ENCODE data around the gene MZB1. TPM values are rescaled to one million over a fixed set of nuclear protein-coding genes. Genes with fewer than 3 reads are reported as not detected.

Gene MZB1
- total RNA-seq, 2 experiments from 2014 or later = 24.0 to 26.3 TPM

- no peaks in the 10 kb centered on the region for H3K27me3 Mint-ChIP-seq
- no peak overlapping the region for H3K4me3 Mint-ChIP-seq
- intact Hi-C loops (cut with micrococcal nuclease) = loop anchor here (5.0 kb wide), 1 partner anchor 348 kb away; no protein-coding TSS in a partner anchor
- CTCF ChIA-PET = interaction anchor here (0.6 to 13.6 kb wide), 10 partner anchors 9 to 208 kb away, joined by 3 to 443 read pairs (median 5); partner anchors contain the start of genes SPATA24 and STING1
- POLR2A ChIA-PET = interaction anchor here (1.0 to 7.9 kb wide), 6 partner anchors 19 to 94 kb away, joined by 3 to 50 read pairs (median 4); partner anchors contain the start of gene STING1
- H3K9me3 Mint-ChIP-seq = no peaks in the 10 kb centered on the region
- peaks cover 38% of the 10 kb centered on the region for H3K4me1 Mint-ChIP-seq (ENCODE audit: low read depth)
- DNase-seq = no peak
- H3K27ac Mint-ChIP-seq = peak overlapping the region; percentile 4
- H3K36me3 Mint-ChIP-seq = peaks cover 55% of the 10 kb centered on the region
These were observed 29.8 kb upstream of the MZB1 start for GRCh38 chr5:139419226-139420192.

- peaks cover 51% of the 10 kb centered on the region for H3K36me3 Mint-ChIP-seq
- peaks cover 46% of the 10 kb centered on the region for H3K4me1 Mint-ChIP-seq (ENCODE audit: low read depth)
- intact Hi-C loops (cut with micrococcal nuclease) = no loop called here
These were observed 29.1 kb upstream of the MZB1 start for GRCh38 chr5:139418793-139419192.

GRCh38 chr5:139417214-139417613 is 27.5 kb upstream of the MZB1 start:
- peaks cover 56% of the 10 kb centered on the region for H3K4me1 Mint-ChIP-seq (ENCODE audit: low read depth)

More at GRCh38 chr5:139418793-139419192, 29.1 kb upstream of the MZB1 start:
- ChIA-PET CTCF (interaction anchor here (1.2 to 13.6 kb wide), 3 partner anchors 28 to 97 kb away, joined by 3 to 443 read pairs (median 7); partner anchors contain the start of gene STING1), POLR2A (interaction anchor here (1.5 to 7.9 kb wide), 4 partner anchors 27 to 63 kb away, joined by 3 to 57 read pairs (median 27); partner anchors contain the start of genes MZB1 and STING1)
- DNase-seq = no peak
- Mint-ChIP-seq H3K27ac (peak overlapping the region; percentile 6), H3K27me3 (no peaks in the 10 kb centered on the region), H3K4me3 (no peak overlapping the region), H3K9me3 (no peaks in the 10 kb centered on the region)

GRCh38 chr5:139416651-139417050 is 26.9 kb upstream of the MZB1 start:
- Mint-ChIP-seq H3K27me3 (no peaks in the 10 kb centered on the region), H3K27ac (peak overlapping the region; percentile 96), H3K4me3 (no peak overlapping the region), H3K4me1 (ENCODE audit: low read depth) (peaks cover 54% of the 10 kb centered on the region), H3K9me3 (no peaks in the 10 kb centered on the region), H3K36me3 (peaks cover 57% of the 10 kb centered on the region)
- ChIA-PET POLR2A (interaction anchor here (0.7 to 7.9 kb wide), 12 partner anchors 13 to 236 kb away, joined by 3 to 57 read pairs (median 22); partner anchors contain the start of genes DNAJC18, MZB1, SPATA24 and STING1), CTCF (interaction anchor here (1.0 to 13.6 kb wide), 4 partner anchors 8 to 349 kb away, joined by 3 to 443 read pairs (median 5); no protein-coding TSS in a partner anchor)
- DNase-seq = no peak
- intact Hi-C loops (cut with micrococcal nuclease) = no loop called here

More at GRCh38 chr5:139417214-139417613, 27.5 kb upstream of the MZB1 start:
- H3K27ac Mint-ChIP-seq = peak overlapping the region; percentile 96
- no peak overlapping the region for H3K4me3 Mint-ChIP-seq
- H3K36me3 Mint-ChIP-seq = peaks cover 56% of the 10 kb centered on the region
- CTCF ChIA-PET = interaction anchor here (0.9 to 13.6 kb wide), 6 partner anchors 15 to 348 kb away, joined by 3 to 443 read pairs (median 5); partner anchors contain the start of genes DNAJC18 and STING1
- intact Hi-C loops (cut with micrococcal nuclease) = no loop called here
- H3K9me3 Mint-ChIP-seq = no peaks in the 10 kb centered on the region
- H3K27me3 Mint-ChIP-seq = no peaks in the 10 kb centered on the region
- DNase-seq = no peak
- POLR2A ChIA-PET = interaction anchor here (0.9 to 7.9 kb wide), 7 partner anchors 18 to 235 kb away, joined by 3 to 57 read pairs (median 27); partner anchors contain the start of genes MZB1 and STING1

GRCh38 chr5:139415869-139416268 is 26.2 kb upstream of the MZB1 start:
- Mint-ChIP-seq H3K27me3 (no peaks in the 10 kb centered on the region), H3K4me1 (ENCODE audit: low read depth) (peaks cover 54% of the 10 kb centered on the region), H3K4me3 (peak overlapping the region; percentile 49), H3K9me3 (no peaks in the 10 kb centered on the region), H3K36me3 (peaks cover 56% of the 10 kb centered on the region), H3K27ac (peak overlapping the region; percentile 96)
- no peak for DNase-seq
- intact Hi-C loops (cut with micrococcal nuclease) = loop anchor here (1.0 to 2.0 kb wide), 8 partner anchors 26 to 161 kb away; partner anchors contain the start of genes PAIP2, STING1 and UBE2D2
- ChIA-PET POLR2A (interaction anchor here (0.8 to 7.9 kb wide), 19 partner anchors 10 to 236 kb away, joined by 3 to 57 read pairs (median 9); partner anchors contain the start of genes DNAJC18, MATR3, MZB1 and SPATA24), CTCF (interaction anchor here (0.7 to 13.6 kb wide), 11 partner anchors 9 to 349 kb away, joined by 3 to 443 read pairs (median 4); partner anchors contain the start of genes DNAJC18 and SPATA24)

GRCh38 chr5:139415221-139415861 is 25.6 kb upstream of the MZB1 start:
- DNase-seq = peak; percentile 77
- intact Hi-C loops (cut with micrococcal nuclease) = loop anchor here (1.0 to 2.0 kb wide), 8 partner anchors 25 to 161 kb away; partner anchors contain the start of genes PAIP2, STING1 and UBE2D2
- peak overlapping the region; percentile 96 for H3K27ac Mint-ChIP-seq
- H3K4me3 Mint-ChIP-seq = peak overlapping the region; percentile 61
- H3K4me1 Mint-ChIP-seq (ENCODE audit: low read depth) = peaks cover 53% of the 10 kb centered on the region
- no peaks in the 10 kb centered on the region for H3K27me3 Mint-ChIP-seq
- POLR2A ChIA-PET = interaction anchor here (0.8 to 7.9 kb wide), 17 partner anchors 9 to 147 kb away, joined by 3 to 57 read pairs (median 11); partner anchors contain the start of genes DNAJC18, MATR3, MZB1 and SPATA24
- no peaks in the 10 kb centered on the region for H3K9me3 Mint-ChIP-seq
- CTCF ChIA-PET = interaction anchor here (0.6 to 13.6 kb wide), 11 partner anchors 9 to 350 kb away, joined by 3 to 443 read pairs (median 4); partner anchors contain the start of genes DNAJC18 and SPATA24
- peaks cover 51% of the 10 kb centered on the region for H3K36me3 Mint-ChIP-seq

DNA sequence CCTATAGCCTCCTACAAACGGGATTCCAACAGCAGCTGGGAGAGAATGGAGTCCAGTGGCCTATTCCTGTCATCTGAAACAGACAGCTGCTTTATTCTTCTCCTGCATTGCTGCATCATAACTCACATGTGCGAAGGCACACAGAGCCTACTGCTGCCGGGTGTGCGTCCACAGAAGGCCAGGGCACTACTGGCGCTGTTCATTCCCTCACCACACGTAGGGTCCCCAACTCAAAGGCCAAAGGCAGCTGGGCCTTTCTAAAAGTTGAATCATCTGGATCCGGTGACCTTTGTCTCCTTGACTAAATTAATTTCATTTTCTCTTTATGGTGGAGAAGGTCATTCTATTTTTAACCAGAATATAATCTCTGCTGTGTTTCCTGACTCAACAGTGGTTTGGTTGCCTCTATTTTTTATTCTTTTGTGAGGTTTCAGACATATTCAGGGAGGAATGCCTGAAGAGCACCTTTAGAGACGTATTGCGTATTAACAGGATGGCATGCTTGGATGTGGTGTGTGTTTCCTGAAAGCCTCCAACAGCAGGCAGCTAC is 24.9 kb upstream of the MZB1 start:
- peaks cover 46% of the 10 kb centered on the region for H3K36me3 Mint-ChIP-seq
- H3K4me3 Mint-ChIP-seq = peak overlapping the region; percentile 61
- H3K4me1 Mint-ChIP-seq (ENCODE audit: low read depth) = peaks cover 52% of the 10 kb centered on the region
- ChIA-PET POLR2A (interaction anchor here (0.8 to 7.9 kb wide), 19 partner anchors 11 to 151 kb away, joined by 3 to 57 read pairs (median 9); partner anchors contain the start of genes DNAJC18, MATR3, MZB1 and PAIP2), CTCF (interaction anchor here (0.9 to 13.6 kb wide), 10 partner anchors 8 to 179 kb away, joined by 3 to 443 read pairs (median 4); partner anchors contain the start of genes DNAJC18, SPATA24 and UBE2D2)
- H3K27ac Mint-ChIP-seq = peak overlapping the region; percentile 96
- peak; percentile 31 for DNase-seq
- no peaks in the 10 kb centered on the region for H3K9me3 Mint-ChIP-seq
- intact Hi-C loops (cut with micrococcal nuclease) = loop anchor here (1.0 to 2.0 kb wide), 10 partner anchors 10 to 223 kb away; partner anchors contain the start of genes PAIP2, SPATA24, STING1 and UBE2D2
- no peaks in the 10 kb centered on the region for H3K27me3 Mint-ChIP-seq

DNA sequence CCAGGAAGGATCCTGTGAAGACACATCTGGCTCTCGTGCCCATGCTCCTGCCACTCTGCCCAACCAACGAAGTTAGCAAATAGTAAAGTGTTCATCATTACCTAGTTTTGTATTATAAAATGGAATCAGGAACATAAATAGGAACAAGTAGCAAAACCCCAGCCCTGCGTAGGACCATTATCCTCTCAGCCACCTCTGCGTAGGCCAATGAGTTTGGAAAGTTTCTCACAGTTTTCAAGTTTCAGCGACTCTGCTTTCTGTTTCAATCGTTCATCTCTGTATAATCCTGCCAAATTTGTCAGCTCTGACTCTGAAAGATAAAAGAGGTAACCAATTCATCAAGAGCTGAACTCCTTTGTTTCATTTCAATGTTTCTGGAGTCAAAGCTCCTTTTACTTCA is 24.2 kb upstream of the MZB1 start:
- peak; percentile 62 for DNase-seq
- peaks cover 52% of the 10 kb centered on the region for H3K4me1 Mint-ChIP-seq (ENCODE audit: low read depth)
- no peaks in the 10 kb centered on the region for H3K9me3 Mint-ChIP-seq
- peaks cover 42% of the 10 kb centered on the region for H3K36me3 Mint-ChIP-seq
- ChIA-PET POLR2A (interaction anchor here (0.6 to 7.9 kb wide), 17 partner anchors 11 to 151 kb away, joined by 3 to 57 read pairs (median 11); partner anchors contain the start of genes DNAJC18, MATR3, MZB1 and PAIP2), CTCF (interaction anchor here (0.6 to 13.6 kb wide), 10 partner anchors 9 to 180 kb away, joined by 3 to 443 read pairs (median 4); partner anchors contain the start of genes DNAJC18, SPATA24 and UBE2D2)
- H3K4me3 Mint-ChIP-seq = peak overlapping the region; percentile 61
- intact Hi-C loops (cut with micrococcal nuclease) = loop anchor here (1.0 to 2.0 kb wide), 6 partner anchors 10 to 223 kb away; partner anchors contain the start of genes SPATA24, STING1 and UBE2D2
- peak overlapping the region; percentile 96 for H3K27ac Mint-ChIP-seq
- H3K27me3 Mint-ChIP-seq = no peaks in the 10 kb centered on the region

DNA sequence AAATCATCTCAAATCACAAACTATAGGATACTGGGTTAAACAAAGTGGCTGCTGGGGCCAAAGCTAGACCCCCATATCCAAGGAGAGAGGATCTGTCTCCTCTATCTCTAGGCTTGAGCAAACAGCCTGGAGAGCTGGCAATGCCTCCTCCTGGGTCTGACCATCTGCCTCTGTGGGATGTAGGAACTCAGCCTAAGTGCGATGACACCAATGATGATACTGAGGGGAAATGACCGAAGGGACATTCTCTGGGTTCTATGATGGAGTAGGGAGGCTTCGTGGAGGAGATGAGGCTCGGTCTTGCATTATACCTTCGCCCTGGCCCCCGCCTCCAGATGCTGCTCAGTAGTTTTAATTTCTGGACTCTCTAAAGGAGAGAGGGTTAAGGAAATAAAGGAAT is 23.4 kb upstream of the MZB1 start:
- H3K27ac Mint-ChIP-seq = peak overlapping the region; percentile 96

More for the DNA sequence above, 23.4 kb upstream of the MZB1 start:
- Mint-ChIP-seq H3K4me1 (ENCODE audit: low read depth) (peaks cover 50% of the 10 kb centered on the region), H3K4me3 (no peak overlapping the region), H3K27me3 (no peaks in the 10 kb centered on the region), H3K36me3 (peaks cover 35% of the 10 kb centered on the region), H3K9me3 (no peaks in the 10 kb centered on the region)
- ChIA-PET POLR2A (interaction anchor here (2.9 to 5.7 kb wide), 2 partner anchors 21 to 46 kb away, joined by 14 to 57 read pairs; partner anchors contain the start of gene MZB1), CTCF (interaction anchor here (1.1 to 13.6 kb wide), 5 partner anchors 10 to 103 kb away, joined by 3 to 443 read pairs (median 9); partner anchors contain the start of genes DNAJC18 and SPATA24)
- no peak for DNase-seq
- intact Hi-C loops (cut with micrococcal nuclease) = no loop called here
